ENCODE results near the gene ADNP.

GRCh38 chr20:50903353-50904051, 27.7 kb downstream of the ADNP start:
- TF ChIP-seq CTCF (IDR thresholded peaks at IDR 0.05; ENCODE audit: poor library complexity, severe bottlenecking): no peak
- no peak for TF ChIP-seq POLR2AphosphoS5 (IDR thresholded peaks at IDR 0.05)

Data from neural cell (in vitro differentiated cells).